Measurements from ENCODE around the gene SFI1.

Gene SFI1

DNA sequence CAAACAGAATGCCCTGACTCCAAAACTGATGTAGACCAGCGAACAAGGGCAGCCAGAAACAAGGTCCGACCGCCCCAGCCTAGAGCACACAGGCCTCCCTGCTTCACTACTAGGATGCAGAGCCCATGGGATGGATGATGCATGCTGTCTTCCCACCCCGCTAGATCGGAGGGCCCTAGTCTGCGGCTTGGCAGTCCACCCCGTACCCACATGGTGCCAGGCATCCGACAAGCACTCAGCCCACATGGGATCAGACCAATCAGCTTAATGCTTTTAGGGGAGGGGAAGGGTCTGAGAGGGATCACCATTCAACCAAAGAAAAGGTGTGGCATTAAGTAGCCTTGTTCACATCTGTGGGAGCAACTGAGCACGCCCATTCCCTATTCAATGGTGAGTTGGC, 135.1 kb downstream of the SFI1 start:
- no peaks in the 10 kb centered on the region for H3K27me3 ChIP-seq (ENCODE audit: insufficient read depth, low read length, poor library complexity, severe bottlenecking)
- no peaks in the 10 kb centered on the region; the same call in 1 of the 2 replicates for H3F3A ChIP-seq (ENCODE audit: low read depth)
- H2AFZ ChIP-seq (ENCODE audit: low read length): no peak overlapping the region
- H3K4me1 ChIP-seq (ENCODE audit: insufficient read depth, low read length, poor library complexity, severe bottlenecking): peaks cover 38% of the 10 kb centered on the region
- H3K79me2 ChIP-seq (ENCODE audit: insufficient read depth, low read length): peaks cover 78% of the 10 kb centered on the region
- peak overlapping the region; percentile 87 for H3K4me3 ChIP-seq (ENCODE audit: low read length, poor library complexity, severe bottlenecking)
- no peaks in the 10 kb centered on the region for H3K9me3 ChIP-seq (ENCODE audit: insufficient read depth, low read depth, low read length)
- no peaks in the 10 kb centered on the region for H3K9me2 ChIP-seq (replicated peaks; ENCODE audit: low read depth, low read length)
- H3K4me2 ChIP-seq (ENCODE audit: low read depth, low read length, poor library complexity, severe bottlenecking): peak overlapping the region; percentile 93
- peak overlapping the region; percentile 88 for H3K9ac ChIP-seq (ENCODE audit: low read depth, low read length, poor library complexity, severe bottlenecking)
- peaks cover 35% of the 10 kb centered on the region for H4K20me1 ChIP-seq (ENCODE audit: insufficient read depth, low read length, poor library complexity, severe bottlenecking)
- no peak for TF ChIP-seq EZH2phosphoT487 (IDR thresholded peaks at IDR 0.05; ENCODE audit: borderline replicate concordance)
- TF ChIP-seq, protein P1, sequence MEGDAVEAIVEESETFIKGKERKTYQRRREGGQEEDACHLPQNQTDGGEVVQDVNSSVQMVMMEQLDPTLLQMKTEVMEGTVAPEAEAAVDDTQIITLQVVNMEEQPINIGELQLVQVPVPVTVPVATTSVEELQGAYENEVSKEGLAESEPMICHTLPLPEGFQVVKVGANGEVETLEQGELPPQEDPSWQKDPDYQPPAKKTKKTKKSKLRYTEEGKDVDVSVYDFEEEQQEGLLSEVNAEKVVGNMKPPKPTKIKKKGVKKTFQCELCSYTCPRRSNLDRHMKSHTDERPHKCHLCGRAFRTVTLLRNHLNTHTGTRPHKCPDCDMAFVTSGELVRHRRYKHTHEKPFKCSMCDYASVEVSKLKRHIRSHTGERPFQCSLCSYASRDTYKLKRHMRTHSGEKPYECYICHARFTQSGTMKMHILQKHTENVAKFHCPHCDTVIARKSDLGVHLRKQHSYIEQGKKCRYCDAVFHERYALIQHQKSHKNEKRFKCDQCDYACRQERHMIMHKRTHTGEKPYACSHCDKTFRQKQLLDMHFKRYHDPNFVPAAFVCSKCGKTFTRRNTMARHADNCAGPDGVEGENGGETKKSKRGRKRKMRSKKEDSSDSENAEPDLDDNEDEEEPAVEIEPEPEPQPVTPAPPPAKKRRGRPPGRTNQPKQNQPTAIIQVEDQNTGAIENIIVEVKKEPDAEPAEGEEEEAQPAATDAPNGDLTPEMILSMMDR (conservative IDR thresholded peaks at IDR 0.05; ENCODE audit: low read length): no peak
- peaks cover 4% of the 10 kb centered on the region for H3K36me3 ChIP-seq (ENCODE audit: insufficient read depth, low read length)

DNA sequence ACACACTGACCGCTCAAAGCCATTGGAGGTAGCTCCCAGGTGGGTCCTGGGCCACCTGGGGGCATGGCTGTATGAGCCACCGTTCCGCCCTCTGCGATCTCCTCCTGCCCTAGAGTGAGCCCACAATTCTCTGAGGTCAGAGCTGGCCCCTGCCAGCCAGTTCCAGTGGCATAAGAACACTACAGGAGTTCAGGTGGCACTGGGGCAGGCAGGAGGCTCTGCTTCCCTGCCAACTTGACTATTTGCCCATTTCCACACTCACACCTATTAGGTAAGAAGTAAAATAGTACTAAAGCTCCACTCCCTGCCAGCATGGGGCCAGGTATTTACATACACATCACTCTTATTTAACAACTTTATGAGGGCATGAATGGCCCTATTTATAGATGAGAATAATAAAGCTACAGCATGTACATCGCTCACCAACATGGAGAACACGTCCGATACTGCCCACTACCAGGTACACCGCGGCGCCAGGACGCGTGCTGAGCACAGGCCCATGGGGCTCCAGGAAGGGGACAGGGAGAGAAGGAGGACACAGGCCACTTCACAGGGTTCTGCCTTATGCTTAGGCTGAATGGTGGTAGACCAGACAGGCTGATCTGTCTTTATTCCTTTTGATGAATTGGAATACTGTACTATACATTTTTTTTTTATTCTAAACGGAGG, 139.4 kb downstream of the SFI1 start:
- H3F3A ChIP-seq (ENCODE audit: low read depth): no peaks in the 10 kb centered on the region; the same call in 1 of the 2 replicates

DNA sequence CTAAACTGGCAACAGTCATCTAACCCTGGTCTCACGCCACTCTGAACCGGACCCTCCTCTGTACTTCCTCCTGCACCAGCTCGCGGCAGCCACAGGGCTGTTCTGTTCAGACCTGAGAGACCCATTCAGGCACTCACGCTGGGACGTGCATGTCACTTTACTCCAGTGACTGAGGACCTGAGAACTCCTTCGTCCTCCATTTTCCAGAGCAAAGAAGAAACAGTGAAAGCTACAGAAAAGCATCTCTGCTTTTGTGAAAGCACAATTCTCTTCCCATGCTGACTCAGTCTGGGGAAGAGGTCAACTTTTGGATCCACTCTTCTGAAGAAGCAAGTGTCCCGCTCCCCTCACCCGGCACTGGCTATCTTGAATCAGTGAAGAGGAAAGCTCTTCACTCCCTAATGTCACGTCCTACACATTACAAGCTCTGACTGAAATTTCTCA, 141.1 kb downstream of the SFI1 start:
- H3K36me3 ChIP-seq (ENCODE audit: insufficient read depth, low read length): no peaks in the 10 kb centered on the region; the same call in 1 of the 2 replicates
- no peaks in the 10 kb centered on the region for H3K9me3 ChIP-seq (ENCODE audit: insufficient read depth, low read depth, low read length)
- no peak overlapping the region for H2AFZ ChIP-seq (ENCODE audit: low read length)
- peaks cover 32% of the 10 kb centered on the region for H3K4me1 ChIP-seq (ENCODE audit: insufficient read depth, low read length, poor library complexity, severe bottlenecking)
- H3K27me3 ChIP-seq (ENCODE audit: insufficient read depth, low read length, poor library complexity, severe bottlenecking): no peaks in the 10 kb centered on the region
- peak overlapping the region; percentile 88 for H3K4me2 ChIP-seq (ENCODE audit: low read depth, low read length, poor library complexity, severe bottlenecking)
- no peaks in the 10 kb centered on the region for H4K20me1 ChIP-seq (ENCODE audit: insufficient read depth, low read length, poor library complexity, severe bottlenecking)
- TF ChIP-seq, protein P1 (conservative IDR thresholded peaks at IDR 0.05; ENCODE audit: low read length): no peak
- TF ChIP-seq EZH2phosphoT487 (IDR thresholded peaks at IDR 0.05; ENCODE audit: borderline replicate concordance): no peak
- no peaks in the 10 kb centered on the region for H3F3A ChIP-seq (ENCODE audit: low read depth)
- H3K79me2 ChIP-seq (ENCODE audit: insufficient read depth, low read length): peaks cover 65% of the 10 kb centered on the region
- peak overlapping the region; percentile 74 for H3K4me3 ChIP-seq (ENCODE audit: low read length, poor library complexity, severe bottlenecking)
- no peaks in the 10 kb centered on the region for H3K9me2 ChIP-seq (replicated peaks; ENCODE audit: low read depth, low read length)
- peak overlapping the region; percentile 76 for H3K9ac ChIP-seq (ENCODE audit: low read depth, low read length, poor library complexity, severe bottlenecking)

More for the DNA sequence above, 139.4 kb downstream of the SFI1 start:
- Histone ChIP-seq H3K4me1 (ENCODE audit: insufficient read depth, low read length, poor library complexity, severe bottlenecking) (peaks cover 43% of the 10 kb centered on the region), H4K20me1 (ENCODE audit: insufficient read depth, low read length, poor library complexity, severe bottlenecking) (no peaks in the 10 kb centered on the region), H3K9me2 (replicated peaks; ENCODE audit: low read depth, low read length) (no peaks in the 10 kb centered on the region), H3K9me3 (ENCODE audit: insufficient read depth, low read depth, low read length) (no peaks in the 10 kb centered on the region), H2AFZ (ENCODE audit: low read length) (no peak overlapping the region), H3K27me3 (ENCODE audit: insufficient read depth, low read length, poor library complexity, severe bottlenecking) (no peaks in the 10 kb centered on the region), H3K9ac (ENCODE audit: low read depth, low read length, poor library complexity, severe bottlenecking) (no peak overlapping the region), H3K79me2 (ENCODE audit: insufficient read depth, low read length) (peaks cover 72% of the 10 kb centered on the region), H3K4me2 (ENCODE audit: low read depth, low read length, poor library complexity, severe bottlenecking) (no peak overlapping the region), H3K4me3 (ENCODE audit: low read length, poor library complexity, severe bottlenecking) (no peak overlapping the region), H3K36me3 (ENCODE audit: insufficient read depth, low read length) (no peaks in the 10 kb centered on the region; the same call in 1 of the 2 replicates)
- TF ChIP-seq, protein P1 (conservative IDR thresholded peaks at IDR 0.05; ENCODE audit: low read length): no peak
- TF ChIP-seq EZH2phosphoT487 (IDR thresholded peaks at IDR 0.05; ENCODE audit: borderline replicate concordance): no peak

Data from Loucy (cell line).